CD4-positive, alpha-beta T cell treated with Interleukin-15 for 4 hours (primary cell): Measurements from ENCODE around the gene ENO3.
"Not testable (repeated sequence)": the region's sequence is repeated elsewhere in the genome, so short reads cannot be mapped to it uniquely, and the experiment has no call there.

Experiments
- DNase-seq: peaks from one replicate; pipeline ENCODE4 v3.0.0-alpha.2; 2020; ENCODE audit warnings: low spot score

Gene ENO3

GRCh38 chr17:4950746-4951204 is at the start of gene ENO3:
Gene ENO3, plus strand, starts transcription at chr17:4951119. Its CDS starts 711 bp downstream, at chr17:4951830.
- no peak for DNase-seq

GRCh38 chr17:4901648-4902344 is 49.1 kb upstream of the ENO3 start:
- DNase-seq = no peak

- DNase-seq = no peak
These were observed 48.4 kb upstream of the ENO3 start for GRCh38 chr17:4902540-4902939.

GRCh38 chr17:4903051-4903818 is 47.7 kb upstream of the ENO3 start, which contains the start of gene CHRNE:
Gene CHRNE, minus strand, starts transcription at chr17:4903098. Its CDS starts 35 bp downstream, at chr17:4903063.
- peak; percentile 78 for DNase-seq

- DNase-seq = not testable (repeated sequence)
These were observed 44.3 kb upstream of the ENO3 start for GRCh38 chr17:4906642-4907041.

- DNase-seq = no peak
These were observed 42.6 kb upstream of the ENO3 start for GRCh38 chr17:4908301-4908700.

GRCh38 chr17:4908711-4909496 is 42.0 kb upstream of the ENO3 start:
- peak; percentile 84 for DNase-seq

- no peak for DNase-seq
These were observed 36.9 kb upstream of the ENO3 start for GRCh38 chr17:4913994-4914393.

GRCh38 chr17:4914551-4914950 is 36.4 kb upstream of the ENO3 start:
- DNase-seq = not testable (repeated sequence)

- DNase-seq = no peak
These were observed 31.3 kb upstream of the ENO3 start for GRCh38 chr17:4919511-4920047.

- DNase-seq = no peak
These were observed 30.4 kb upstream of the ENO3 start for GRCh38 chr17:4920351-4921048.

- DNase-seq = no peak
These were observed 29.6 kb upstream of the ENO3 start for GRCh38 chr17:4921320-4921719.

GRCh38 chr17:4926577-4927335 is 24.2 kb upstream of the ENO3 start:
- not testable (repeated sequence) for DNase-seq

GRCh38 chr17:4928881-4929280 is 22.0 kb upstream of the ENO3 start:
- no peak for DNase-seq

GRCh38 chr17:4931963-4932362 is 19.0 kb upstream of the ENO3 start, which contains the start of gene GP1BA:
Gene GP1BA, plus strand, starts transcription at chr17:4932277. Its CDS starts 328 bp downstream, at chr17:4932605.
- no peak for DNase-seq

GRCh38 chr17:4932756-4933155 is 18.2 kb upstream of the ENO3 start:
- no peak for DNase-seq

- no peak for DNase-seq
These were observed 17.3 kb upstream of the ENO3 start for GRCh38 chr17:4933646-4934045.

- DNase-seq = no peak
These were observed 16.5 kb upstream of the ENO3 start for GRCh38 chr17:4934173-4934979.

GRCh38 chr17:4935650-4936049 is 15.3 kb upstream of the ENO3 start:
- no peak for DNase-seq

GRCh38 chr17:4936436-4936835 is 14.5 kb upstream of the ENO3 start:
- no peak for DNase-seq
